Esophagus squamous epithelium (tissue), 5 donors: ENCODE results near the gene TBC1D19. TPM values are rescaled to one million over a fixed set of nuclear protein-coding genes. Genes with fewer than 3 reads are reported as not detected.
"Not testable (repeated sequence)": the region's sequence is repeated elsewhere in the genome, so short reads cannot be mapped to it uniquely, and the experiment has no call there.

Experiments used
- DNase-seq: peaks from one replicate; lab custom pipeline; 2025; lab: John Stamatoyannopoulos, UW
- H3K27ac ChIP-seq, 4 donors: fragments of 200-600 bp; sonication (generic); one replicate each; pipeline ENCODE4 v1.5.1; 2016 to 2019; ENCODE audit warnings: mild to moderate bottlenecking in 1 of 4
- H3K27me3 ChIP-seq, 4 donors: fragments of 200-600 bp; sonication (generic); 1 replicate in 3 of 4; 2 replicates in 1 of 4; pipeline versions ENCODE4 v1.5.1 to v1.6.0; 2017 to 2021; ENCODE audit warnings: antibody characterized with exemption in 1 of 4
- H3K36me3 ChIP-seq, 3 donors: fragments of 200-600 bp; sonication (generic); one replicate each; pipeline ENCODE4 v1.5.1; 2016 to 2019
- H3K4me1 ChIP-seq, 3 donors: fragments of 200-600 bp; sonication (generic); one replicate each; pipeline ENCODE4 v1.5.1; 2017 to 2019
- H3K4me3 ChIP-seq, 4 donors: fragments of 200-600 bp; sonication (generic); 1 replicate in 3 of 4; 2 replicates in 1 of 4; pipeline ENCODE4 v1.5.1; 2016 to 2019; ENCODE audit warnings: mild to moderate bottlenecking in 2 of 4, moderate library complexity in 1 of 4
- H3K9me3 ChIP-seq, 3 donors: fragments of 200-600 bp; sonication (generic); one replicate each; pipeline ENCODE4 v1.5.1; 2016 to 2019
- CTCF ChIP-seq, 6 experiments: fragments of 450-650 bp in 4 of 6; fragments of 200-600 bp in 2 of 6; sonication (generic) in 2 of 6; IDR thresholded peaks; one replicate each; pipeline ENCODE4 v1.5.1; 2016 to 2019; ENCODE audit warnings: antibody characterized with exemption in 6 of 6, mild to moderate bottlenecking in 4 of 6, moderate library complexity in 4 of 6
- POLR2A ChIP-seq, 4 donors: fragments of 450-650 bp; IDR thresholded peaks; one replicate each; pipeline ENCODE4 v1.6.1; 2017; ENCODE audit warnings: antibody characterized with exemption in 4 of 4, mild to moderate bottlenecking in 4 of 4, moderate library complexity in 3 of 4
- WGBS, 2 donors: methylation state at CpG; one replicate each; pipeline ENCODE4 v1.1.5; 2018; 5-methylcytosine and 5-hydroxymethylcytosine counted together
- intact Hi-C: fragments of 100-400 bp; cut with DNase I; formaldehyde crosslinking; loops from one replicate; pipeline ENCODE4 v1.15.0; 2022
- total RNA-seq, 4 donors: library from RNA; depleted of rRNA; stranded (reverse); fragments of >200 nt; gene quantifications; one replicate each; pipeline ENCODE4 v1.1.0, GENCODE V29; 2016
- donor health status: DM: yes; HTN: yes; CAD: no.

TBC1D19 gene
- total RNA-seq, 4 donors from 2014 or later = 3.9 to 9.8 (median 5.3) TPM

GRCh38 chr4:26574563-26574962 is 9.3 kb upstream of the TBC1D19 start:
- no peak for TF ChIP-seq CTCF (IDR thresholded peaks at IDR 0.05)
- TF ChIP-seq POLR2A (IDR thresholded peaks at IDR 0.05) = no peak

DNA sequence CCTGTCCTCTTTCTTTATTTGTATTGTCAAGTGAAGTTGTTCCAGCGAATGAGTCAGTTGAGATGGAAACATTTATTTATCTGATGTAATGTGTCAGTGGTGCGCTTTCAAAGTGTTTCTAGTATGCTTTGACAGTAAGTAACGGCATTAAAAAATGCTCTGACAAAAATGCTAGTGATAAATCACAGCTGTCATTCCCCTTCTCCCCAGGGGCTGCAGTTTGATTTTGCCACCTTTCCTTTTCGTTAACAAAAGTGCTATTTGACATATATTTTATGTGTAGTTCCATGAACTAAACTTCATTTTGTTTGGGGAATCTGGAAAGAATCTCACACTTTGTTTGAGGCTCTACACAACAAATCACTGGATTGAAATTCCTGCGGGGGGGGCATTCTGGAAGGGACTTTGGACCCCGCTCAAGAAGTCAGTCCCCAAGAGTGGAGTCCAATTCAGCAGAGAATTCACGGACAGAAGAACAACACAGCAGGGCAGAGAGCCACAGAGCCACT is 7.6 kb upstream of the TBC1D19 start:
- no peaks in the 10 kb centered on the region for H3K27me3 ChIP-seq
- H3K9me3 ChIP-seq = no peaks in the 10 kb centered on the region
- 40 to 52% methylated on average over 7 of the region's 7 CpGs for WGBS, 2 donors
- H3K4me3 ChIP-seq = no peak overlapping the region
- TF ChIP-seq POLR2A (IDR thresholded peaks at IDR 0.05) (no peak), CTCF (IDR thresholded peaks at IDR 0.05) (no peak)
- H3K4me1 ChIP-seq = peaks cover 0 to 4% (median 0%) of the 10 kb centered on the region in 3 donors
- peak overlapping the region in 1 of 4 donors; percentile 26 for H3K27ac ChIP-seq
- intact Hi-C loops = no loop called here
- H3K36me3 ChIP-seq = no peaks in the 10 kb centered on the region
- no peak for DNase-seq

More at GRCh38 chr4:26574563-26574962, 9.3 kb upstream of the TBC1D19 start:
- 46 to 100% methylated on average over 1 of the region's 1 CpG for WGBS, 2 donors
- Histone ChIP-seq H3K9me3 (no peaks in the 10 kb centered on the region), H3K4me1 (peaks cover 0 to 4% (median 0%) of the 10 kb centered on the region in 3 donors), H3K36me3 (no peaks in the 10 kb centered on the region), H3K27ac (no peak overlapping the region), H3K4me3 (no peak overlapping the region), H3K27me3 (no peaks in the 10 kb centered on the region)
- DNase-seq = no peak
- intact Hi-C loops = no loop called here

DNA sequence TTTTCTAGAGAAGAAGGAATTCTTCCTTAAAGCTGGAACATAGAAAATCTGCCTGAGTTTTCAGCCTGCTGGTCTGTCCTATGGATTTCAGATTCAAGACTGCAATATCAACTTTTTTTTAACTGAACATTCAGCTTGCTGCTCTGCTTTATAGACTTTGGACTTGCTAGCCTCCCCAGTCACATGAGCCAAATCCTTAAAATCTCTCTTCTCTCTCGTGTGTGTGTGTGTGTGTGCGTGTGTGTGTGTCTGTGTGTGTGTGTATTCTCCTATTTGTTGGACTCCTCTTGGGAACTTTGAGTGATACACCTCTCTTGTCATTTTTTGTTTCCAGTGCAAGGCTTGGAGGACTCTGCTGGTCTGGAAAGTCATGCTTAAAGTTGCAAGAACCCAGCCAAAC is 6.8 kb upstream of the TBC1D19 start:
- H3K4me3 ChIP-seq = no peak overlapping the region
- H3K36me3 ChIP-seq = no peaks in the 10 kb centered on the region
- DNase-seq = no peak
- intact Hi-C loops = no loop called here
- TF ChIP-seq POLR2A (IDR thresholded peaks at IDR 0.05) = no peak
- TF ChIP-seq CTCF (IDR thresholded peaks at IDR 0.05) = no peak
- H3K9me3 ChIP-seq = no peaks in the 10 kb centered on the region
- WGBS, 2 donors = 61 to 68% methylated on average over 2 of the region's 2 CpGs
- peaks cover 0 to 4% (median 0%) of the 10 kb centered on the region in 3 donors for H3K4me1 ChIP-seq
- H3K27ac ChIP-seq = no peak overlapping the region
- no peaks in the 10 kb centered on the region for H3K27me3 ChIP-seq

DNA sequence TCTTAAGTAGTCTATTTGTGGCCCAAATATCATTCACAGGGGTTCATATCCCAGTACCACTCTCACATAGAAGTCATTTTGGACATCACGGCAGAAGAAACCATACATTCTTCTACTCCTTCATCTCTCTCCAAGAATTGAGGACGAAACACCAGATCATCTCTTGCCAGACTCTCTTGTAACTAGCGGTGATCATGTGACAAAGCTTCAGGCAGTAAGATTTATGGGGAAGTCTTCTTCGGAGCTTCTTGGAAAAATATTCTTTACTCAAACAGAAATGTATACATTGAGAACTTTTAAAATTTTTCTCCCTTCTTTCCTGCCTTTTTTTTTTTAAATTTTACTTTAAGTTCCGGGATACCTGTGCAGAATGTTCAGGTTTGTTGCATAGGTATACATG is 4.7 kb upstream of the TBC1D19 start:
- Histone ChIP-seq H3K4me3 (no peak overlapping the region), H3K27me3 (no peaks in the 10 kb centered on the region), H3K36me3 (no peaks in the 10 kb centered on the region), H3K9me3 (no peaks in the 10 kb centered on the region), H3K4me1 (peaks cover 0 to 12% (median 0%) of the 10 kb centered on the region in 3 donors), H3K27ac (no peak overlapping the region)
- no peak for DNase-seq
- TF ChIP-seq POLR2A (IDR thresholded peaks at IDR 0.05) (no peak), CTCF (IDR thresholded peaks at IDR 0.05) (no peak)
- intact Hi-C loops = no loop called here
- 87 to 88% methylated on average over 5 of the region's 5 CpGs for WGBS, 2 donors

DNA sequence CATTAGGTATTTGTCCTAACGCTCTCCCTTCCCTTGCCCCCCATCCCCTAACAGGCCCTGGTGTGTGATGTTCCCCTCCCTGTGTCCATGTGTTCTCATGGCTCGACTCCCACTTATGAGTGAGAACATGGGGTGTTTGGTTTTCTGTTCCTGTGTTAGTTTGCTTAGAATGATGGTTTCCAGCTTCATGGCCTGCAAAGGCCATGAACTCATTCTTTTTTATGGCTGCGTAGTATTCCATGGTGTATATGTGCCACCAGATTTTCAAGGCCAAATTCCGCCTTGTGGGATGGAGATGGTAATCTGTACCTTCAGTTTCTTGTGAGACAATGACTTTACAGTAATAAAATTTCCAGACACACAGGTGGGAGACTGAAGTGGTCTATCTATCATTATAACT is 2.5 kb upstream of the TBC1D19 start:
- H3K36me3 ChIP-seq, H3K4me3 ChIP-seq, H3K27ac ChIP-seq, DNase-seq, H3K27me3 ChIP-seq, H3K9me3 ChIP-seq, intact Hi-C loops: not testable (repeated sequence)
- WGBS, 2 donors = 90 to 94% methylated on average over 4 of the region's 4 CpGs
- H3K4me1 ChIP-seq = peaks cover 6 to 27% (median 10%) of the 10 kb centered on the region in 3 donors

- Histone ChIP-seq H3K27me3 (no peaks in the 10 kb centered on the region), H3K27ac (peak overlapping the region; percentile 75 to 85 (median 83)), H3K9me3 (no peaks in the 10 kb centered on the region), H3K4me3 (peak overlapping the region; percentile 68 to 90 (median 78)), H3K4me1 (peaks cover 6 to 23% (median 10%) of the 10 kb centered on the region in 3 donors), H3K36me3 (no peaks in the 10 kb centered on the region)
- TF ChIP-seq POLR2A (IDR thresholded peaks at IDR 0.05) = no peak
- no peak for TF ChIP-seq CTCF (IDR thresholded peaks at IDR 0.05)
- intact Hi-C loops = no loop called here
- 3 to 6% methylated on average over 11 of the region's 11 CpGs for WGBS, 2 donors
- DNase-seq = no peak
Measured at GRCh38 chr4:26583538-26583864, 383 bp upstream of the TBC1D19 start.
